ENCODE data around the gene KLRF2.

The KLRF2 gene

GRCh38 chr12:9941838-9942237, 60.5 kb downstream of the KLRF2 start:
- DNase-seq, result no peak

GRCh38 chr12:9943240-9943639, 62.0 kb downstream of the KLRF2 start:
- peak; percentile 7 for DNase-seq

GRCh38 chr12:9944391-9944790, 63.1 kb downstream of the KLRF2 start:
- DNase-seq, result no peak

Measured in NCI-H146 (cell line).